ENCODE data around the gene SLX9.

DNA sequence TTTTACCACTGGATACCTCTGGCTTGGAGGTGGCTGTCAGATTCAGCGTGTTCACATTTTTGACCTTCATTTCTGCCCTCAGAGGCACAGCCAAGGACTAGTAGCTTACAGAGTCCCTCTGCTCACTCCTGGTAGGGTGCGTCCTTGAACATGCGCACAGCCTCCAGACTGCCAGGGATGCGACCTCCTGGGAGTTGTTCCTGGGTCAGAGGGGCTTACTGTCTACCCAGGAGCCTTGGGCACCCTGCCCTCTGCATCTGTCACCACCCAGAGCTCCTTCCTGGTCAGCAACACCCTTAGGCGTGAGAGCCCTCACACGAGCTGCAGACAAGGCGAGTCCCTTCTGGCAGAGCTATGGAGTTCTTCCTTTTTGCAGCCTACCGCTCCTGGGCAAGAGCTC is 1.7 kb downstream of the SLX9 start:
- no peak for TF ChIP-seq GABPA (IDR thresholded peaks at IDR 0.05; ENCODE audit: low read depth)
- TF ChIP-seq, protein P1, sequence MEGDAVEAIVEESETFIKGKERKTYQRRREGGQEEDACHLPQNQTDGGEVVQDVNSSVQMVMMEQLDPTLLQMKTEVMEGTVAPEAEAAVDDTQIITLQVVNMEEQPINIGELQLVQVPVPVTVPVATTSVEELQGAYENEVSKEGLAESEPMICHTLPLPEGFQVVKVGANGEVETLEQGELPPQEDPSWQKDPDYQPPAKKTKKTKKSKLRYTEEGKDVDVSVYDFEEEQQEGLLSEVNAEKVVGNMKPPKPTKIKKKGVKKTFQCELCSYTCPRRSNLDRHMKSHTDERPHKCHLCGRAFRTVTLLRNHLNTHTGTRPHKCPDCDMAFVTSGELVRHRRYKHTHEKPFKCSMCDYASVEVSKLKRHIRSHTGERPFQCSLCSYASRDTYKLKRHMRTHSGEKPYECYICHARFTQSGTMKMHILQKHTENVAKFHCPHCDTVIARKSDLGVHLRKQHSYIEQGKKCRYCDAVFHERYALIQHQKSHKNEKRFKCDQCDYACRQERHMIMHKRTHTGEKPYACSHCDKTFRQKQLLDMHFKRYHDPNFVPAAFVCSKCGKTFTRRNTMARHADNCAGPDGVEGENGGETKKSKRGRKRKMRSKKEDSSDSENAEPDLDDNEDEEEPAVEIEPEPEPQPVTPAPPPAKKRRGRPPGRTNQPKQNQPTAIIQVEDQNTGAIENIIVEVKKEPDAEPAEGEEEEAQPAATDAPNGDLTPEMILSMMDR (IDR thresholded peaks at IDR 0.05; ENCODE audit: insufficient read depth, low read length) = no peak

Data from HL-60 (cell line).